GM19023 (cell line): ENCODE data around the gene SULT1B1.

Experiments used
- ATAC-seq: cut with Tn5 transposase; IDR thresholded peaks from one replicate; pipeline ENCODE4 v1.9.1; 2021; ENCODE audit warnings: mild to moderate bottlenecking, moderate library complexity; ENCODE audit not compliant: unreplicated experiment

SULT1B1 gene

DNA sequence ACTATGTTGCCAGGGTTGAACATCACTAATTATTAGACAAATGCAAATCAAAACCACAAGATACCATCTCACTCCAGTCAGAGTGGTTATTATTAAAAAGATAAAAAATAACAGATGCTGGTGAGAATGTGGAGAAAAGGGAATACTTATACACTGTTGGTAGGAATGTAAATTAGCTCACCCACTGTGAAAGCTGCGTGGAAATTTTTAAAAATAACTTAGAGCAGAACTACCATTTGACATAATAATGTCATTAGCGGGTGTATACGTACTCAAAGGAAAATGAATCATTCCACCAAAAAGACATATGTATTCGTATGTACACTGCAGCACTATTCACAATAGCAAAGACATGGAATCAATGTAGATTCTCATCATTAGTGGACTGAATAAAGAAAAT lies 58.7 kb downstream of the SULT1B1 start:
- ATAC-seq, result no peak

DNA sequence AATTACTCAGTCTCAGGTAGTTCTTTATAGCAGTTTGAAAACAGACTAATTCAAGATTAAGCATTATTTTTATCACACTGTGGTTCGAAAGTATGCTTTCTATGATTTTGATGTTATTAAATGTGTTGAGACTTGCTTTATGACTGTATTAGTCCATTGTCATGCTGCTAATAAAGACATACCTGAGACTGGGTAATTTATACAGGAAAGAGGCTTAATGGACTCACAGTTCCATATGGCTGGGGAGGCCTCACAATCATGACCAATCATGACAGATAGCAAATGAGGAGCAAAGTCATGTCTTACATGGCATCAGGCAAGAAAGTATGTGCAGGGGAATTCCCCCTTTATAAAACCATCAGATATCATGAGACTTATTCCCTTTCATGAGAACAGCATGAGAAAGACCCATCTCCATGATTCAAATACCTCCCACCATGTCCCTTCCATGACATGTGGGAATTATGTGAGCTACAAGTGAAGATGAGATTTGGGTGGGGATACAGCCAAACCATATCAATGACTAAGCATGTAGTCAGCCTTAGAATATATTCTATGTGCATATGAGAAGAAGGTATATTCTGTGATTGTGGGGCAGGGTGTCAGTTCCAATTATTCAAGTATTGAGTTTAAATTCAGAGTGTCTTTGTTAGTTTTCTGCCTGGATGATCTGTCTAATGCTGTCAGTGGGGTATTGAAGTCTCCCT lies 62.7 kb downstream of the SULT1B1 start:
- no peak for ATAC-seq

GRCh38 chr4:69689599-69689998 lies 70.8 kb downstream of the SULT1B1 start:
- ATAC-seq, result no peak

DNA sequence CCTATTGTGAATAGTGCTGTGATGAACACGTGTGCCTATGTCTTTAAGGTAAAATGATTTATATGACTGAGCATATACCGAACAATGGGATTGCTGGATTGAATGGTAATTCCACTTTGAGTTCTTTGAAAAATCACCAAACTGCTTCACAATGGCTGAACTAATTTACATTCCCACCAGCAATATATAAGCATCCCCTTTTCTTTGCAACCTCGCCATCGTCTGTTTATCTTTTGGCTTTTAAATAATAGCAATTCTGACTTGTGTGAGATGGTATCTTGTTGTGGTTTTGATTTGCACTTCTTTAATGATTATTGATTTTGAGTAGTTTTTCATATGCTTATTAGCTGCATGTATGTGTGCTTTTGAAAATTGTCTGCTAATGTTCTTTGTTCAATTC lies 75.6 kb downstream of the SULT1B1 start:
- no peak for ATAC-seq
